Liver (tissue), 9 donors: ENCODE results near the gene MYO1B. TPM values are rescaled to one million over a fixed set of nuclear protein-coding genes. Genes with fewer than 3 reads are reported as not detected.

Experiments
- DNase-seq: peaks from one replicate; pipeline ENCODE4 v3.0.0-alpha.2; 2017; ENCODE audit warnings: low spot score
- H3K27ac ChIP-seq, 2 donors: one replicate each; pipeline ENCODE4 v1.7.0; 2013; ENCODE audit warnings: inconsistent platforms in 2 of 2, low read length in 2 of 2, control low read depth in 1 of 2, low read depth in 1 of 2, mild to moderate bottlenecking in 1 of 2
- H3K27me3 ChIP-seq, 4 donors: one replicate each; pipeline versions ENCODE4 v1.6.1 to v1.7.0; 2013; ENCODE audit warnings: low read length in 3 of 4, inconsistent platforms in 1 of 4, mild to moderate bottlenecking in 1 of 4, moderate library complexity in 1 of 4; ENCODE audit not compliant: control insufficient read depth in 4 of 4, insufficient read depth in 4 of 4
- H3K36me3 ChIP-seq, 4 donors: one replicate each; pipeline versions ENCODE4 v1.6.1 to v1.7.0; 2013; ENCODE audit warnings: low read length in 3 of 4, mild to moderate bottlenecking in 3 of 4, low read depth in 1 of 4, moderate library complexity in 1 of 4; ENCODE audit not compliant: control insufficient read depth in 4 of 4, insufficient read depth in 3 of 4
- H3K4me1 ChIP-seq, 4 donors: one replicate each; pipeline versions ENCODE4 v1.6.1 to v1.7.0; 2013; ENCODE audit warnings: low read length in 3 of 4, mild to moderate bottlenecking in 3 of 4, moderate library complexity in 1 of 4; ENCODE audit not compliant: control insufficient read depth in 4 of 4, insufficient read depth in 4 of 4
- H3K4me3 ChIP-seq, 3 donors: one replicate each; pipeline versions ENCODE4 v1.6.1 to v1.7.0; 2013; ENCODE audit warnings: low read length in 3 of 3, control low read depth in 1 of 3, low read depth in 1 of 3, mild to moderate bottlenecking in 1 of 3
- H3K9ac ChIP-seq, 2 donors: one replicate each; pipeline ENCODE4 v1.7.0; 2013; ENCODE audit warnings: low read length in 2 of 2, mild to moderate bottlenecking in 2 of 2, moderate library complexity in 2 of 2, control low read depth in 1 of 2, low read depth in 1 of 2
- H3K9me3 ChIP-seq, 4 donors: one replicate each; pipeline versions ENCODE4 v1.6.1 to v1.7.0; 2013; ENCODE audit warnings: low read length in 3 of 4; ENCODE audit not compliant: control insufficient read depth in 4 of 4
- ATF3 ChIP-seq: IDR thresholded peaks from 2 replicates; pipeline ENCODE4 v1.6.1; 2016; ENCODE audit warnings: antibody characterized with exemption
- CTCF ChIP-seq: fragments of 150-350 bp; IDR thresholded peaks from 2 replicates; pipeline ENCODE4 v1.5.1; 2017; ENCODE audit warnings: improper control_type of control experiment, low read depth, low read length; ENCODE audit not compliant: missing input control
- EGR1 ChIP-seq, 2 donors: IDR thresholded peaks; 2 replicates each; pipeline ENCODE4 v1.6.1; 2016 to 2018; ENCODE audit warnings: antibody characterized with exemption in 2 of 2, low read depth in 2 of 2
- HNF4A ChIP-seq, 2 donors: conservative IDR thresholded peaks; 2 replicates each; pipeline ENCODE4 v1.6.1; 2016; ENCODE audit warnings: antibody characterized with exemption in 2 of 2, mild to moderate bottlenecking in 2 of 2
- NR2F2 ChIP-seq: IDR thresholded peaks from 2 replicates; pipeline ENCODE4 v1.6.1; 2016; ENCODE audit warnings: antibody characterized with exemption
- RAD21 ChIP-seq, 2 donors: IDR thresholded peaks; 2 replicates each; pipeline ENCODE4 v1.6.1; 2016; ENCODE audit warnings: antibody characterized with exemption in 2 of 2, mild to moderate bottlenecking in 2 of 2
- RXRA ChIP-seq, 2 donors: IDR thresholded peaks; 2 replicates each; pipeline ENCODE4 v1.6.1; 2017 to 2018; ENCODE audit warnings: antibody characterized with exemption in 2 of 2, mild to moderate bottlenecking in 1 of 2
- SP1 ChIP-seq: IDR thresholded peaks from 2 replicates; pipeline ENCODE4 v1.6.1; 2018; ENCODE audit warnings: antibody characterized with exemption, mild to moderate bottlenecking
- WGBS: extraction: QIAGEN DNeasy Blood & Tissue Kit; methylation state at CpG from one replicate; pipeline ENCODE4 v1.1.7; 2013; 5-methylcytosine and 5-hydroxymethylcytosine counted together
- polyA plus RNA-seq, 2 donors: library from polyadenylated mRNA; stranded (reverse) in 1 of 2; unstranded in 1 of 2; fragments of 200-250 nt in 1 of 2; fragments of >200 nt in 1 of 2; fragmentation: Nextera tagmentation in 1 of 2; extraction: Ambion mirVana in 1 of 2; gene quantifications; one replicate each; pipeline versions ENCODE4 v1.2.1 to v1.2.3, GENCODE V29; 2013 to 2015
- total RNA-seq, 2 donors: library from RNA; depleted of rRNA; stranded (reverse); fragments of >200 nt; gene quantifications; one replicate each; pipeline ENCODE4 v1.2.3, GENCODE V29; 2014
- TF ChIP-seq, protein P1 (sequence below): IDR thresholded peaks from 2 replicates; pipeline ENCODE4 v1.6.1; 2016; ENCODE audit warnings: antibody characterized with exemption, mild to moderate bottlenecking
- TF ChIP-seq, protein P2 (sequence below): IDR thresholded peaks from 2 replicates; pipeline ENCODE4 v1.6.1; 2016; ENCODE audit warnings: antibody characterized with exemption
- donor health status: healthy.
- donor health status: healthy.
- donor health status: healthy.
- donor health status: healthy.
- donor health status: healthy.

The MYO1B gene
- total and polyA plus RNA-seq, 4 donors, result 66.5 to 434 (median 117) TPM

- no peak for TF ChIP-seq HNF4A (conservative IDR thresholded peaks at IDR 0.05)
- TF ChIP-seq EGR1 (IDR thresholded peaks at IDR 0.05; ENCODE audit: low read depth in 2 of 2), result no peak
- TF ChIP-seq ATF3, result no peak
- TF ChIP-seq RXRA (IDR thresholded peaks at IDR 0.05), result no peak
- TF ChIP-seq, protein P1, sequence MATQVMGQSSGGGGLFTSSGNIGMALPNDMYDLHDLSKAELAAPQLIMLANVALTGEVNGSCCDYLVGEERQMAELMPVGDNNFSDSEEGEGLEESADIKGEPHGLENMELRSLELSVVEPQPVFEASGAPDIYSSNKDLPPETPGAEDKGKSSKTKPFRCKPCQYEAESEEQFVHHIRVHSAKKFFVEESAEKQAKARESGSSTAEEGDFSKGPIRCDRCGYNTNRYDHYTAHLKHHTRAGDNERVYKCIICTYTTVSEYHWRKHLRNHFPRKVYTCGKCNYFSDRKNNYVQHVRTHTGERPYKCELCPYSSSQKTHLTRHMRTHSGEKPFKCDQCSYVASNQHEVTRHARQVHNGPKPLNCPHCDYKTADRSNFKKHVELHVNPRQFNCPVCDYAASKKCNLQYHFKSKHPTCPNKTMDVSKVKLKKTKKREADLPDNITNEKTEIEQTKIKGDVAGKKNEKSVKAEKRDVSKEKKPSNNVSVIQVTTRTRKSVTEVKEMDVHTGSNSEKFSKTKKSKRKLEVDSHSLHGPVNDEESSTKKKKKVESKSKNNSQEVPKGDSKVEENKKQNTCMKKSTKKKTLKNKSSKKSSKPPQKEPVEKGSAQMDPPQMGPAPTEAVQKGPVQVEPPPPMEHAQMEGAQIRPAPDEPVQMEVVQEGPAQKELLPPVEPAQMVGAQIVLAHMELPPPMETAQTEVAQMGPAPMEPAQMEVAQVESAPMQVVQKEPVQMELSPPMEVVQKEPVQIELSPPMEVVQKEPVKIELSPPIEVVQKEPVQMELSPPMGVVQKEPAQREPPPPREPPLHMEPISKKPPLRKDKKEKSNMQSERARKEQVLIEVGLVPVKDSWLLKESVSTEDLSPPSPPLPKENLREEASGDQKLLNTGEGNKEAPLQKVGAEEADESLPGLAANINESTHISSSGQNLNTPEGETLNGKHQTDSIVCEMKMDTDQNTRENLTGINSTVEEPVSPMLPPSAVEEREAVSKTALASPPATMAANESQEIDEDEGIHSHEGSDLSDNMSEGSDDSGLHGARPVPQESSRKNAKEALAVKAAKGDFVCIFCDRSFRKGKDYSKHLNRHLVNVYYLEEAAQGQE, result no peak
- TF ChIP-seq RAD21 (IDR thresholded peaks at IDR 0.05), result no peak
- TF ChIP-seq CTCF, result no peak
- TF ChIP-seq, protein P2, sequence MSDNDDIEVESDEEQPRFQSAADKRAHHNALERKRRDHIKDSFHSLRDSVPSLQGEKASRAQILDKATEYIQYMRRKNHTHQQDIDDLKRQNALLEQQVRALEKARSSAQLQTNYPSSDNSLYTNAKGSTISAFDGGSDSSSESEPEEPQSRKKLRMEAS, result no peak
- TF ChIP-seq SP1, result no peak
- TF ChIP-seq NR2F2, result no peak
- no peak overlapping the region for H3K4me3 ChIP-seq
- no peak overlapping the region for H3K27ac ChIP-seq
- H3K9ac ChIP-seq, result no peak overlapping the region
- no peak for DNase-seq
- H3K36me3 ChIP-seq, result no peaks in the 10 kb centered on the region
- H3K4me1 ChIP-seq, result peaks cover 0 to 3% (median 0%) of the 10 kb centered on the region in 4 donors
- 95% methylated on average over 5 of the region's 5 CpGs for WGBS
- no peaks in the 10 kb centered on the region for H3K27me3 ChIP-seq
- H3K9me3 ChIP-seq, result no peaks in the 10 kb centered on the region
Observed at GRCh38 chr2:191221666-191222065, 23.5 kb upstream of the MYO1B start.

- Histone ChIP-seq H3K36me3 (no peaks in the 10 kb centered on the region), H3K9me3 (no peaks in the 10 kb centered on the region), H3K27ac (no peak overlapping the region), H3K9ac (no peak overlapping the region), H3K27me3 (no peaks in the 10 kb centered on the region), H3K4me1 (peaks cover 0 to 2% (median 0%) of the 10 kb centered on the region in 4 donors), H3K4me3 (no peak overlapping the region)
- WGBS, result 88% methylated on average over 4 of the region's 4 CpGs
- DNase-seq, result no peak
- TF ChIP-seq, protein P1, result no peak
Observed at GRCh38 chr2:191222507-191222906, 22.7 kb upstream of the MYO1B start.
